Thyroid gland (tissue), 4 donors: ENCODE results near the gene FOXL3. TPM values are rescaled to one million over a fixed set of nuclear protein-coding genes. Genes with fewer than 3 reads are reported as not detected.

Experiments
- DNase-seq, 2 donors: peaks; one replicate each; pipeline ENCODE4 v3.0.0-alpha.2; 2019
- H3K27ac ChIP-seq, 3 donors: fragments of 200-600 bp; sonication (generic); 1 replicate in 2 of 3; 2 replicates in 1 of 3; pipeline ENCODE4 v1.5.1; 2016 to 2019; ENCODE audit warnings: mild to moderate bottlenecking in 1 of 3, moderate library complexity in 1 of 3
- H3K27me3 ChIP-seq: fragments of 200-600 bp; sonication (generic); one replicate; pipeline ENCODE4 v1.5.1; 2019
- H3K36me3 ChIP-seq, 2 donors: fragments of 200-600 bp; sonication (generic); one replicate each; pipeline ENCODE4 v1.5.1; 2016 to 2019
- H3K4me1 ChIP-seq, 2 donors: fragments of 200-600 bp; sonication (generic); one replicate each; pipeline ENCODE4 v1.5.1; 2017 to 2019
- H3K4me3 ChIP-seq, 3 donors: fragments of 200-600 bp; sonication (generic); replicated peaks in 1 of 3; 1 replicate in 2 of 3; 2 replicates in 1 of 3; pipeline ENCODE4 v1.5.1; 2016; ENCODE audit warnings: mild to moderate bottlenecking in 1 of 3
- H3K9me3 ChIP-seq: fragments of 200-600 bp; sonication (generic); one replicate; pipeline ENCODE4 v1.5.1; 2017
- POLR2A ChIP-seq, 2 donors: fragments of 450-650 bp; IDR thresholded peaks; one replicate each; pipeline ENCODE4 v1.6.1; 2017; ENCODE audit warnings: antibody characterized with exemption in 2 of 2, mild to moderate bottlenecking in 2 of 2, moderate library complexity in 1 of 2
- WGBS, 2 donors: methylation state at CpG; one replicate each; pipeline ENCODE4 v1.1.5; 2017; 5-methylcytosine and 5-hydroxymethylcytosine counted together
- intact Hi-C: fragments of 100-400 bp; cut with DNase I; formaldehyde crosslinking; loops from one replicate; pipeline ENCODE4 v1.15.1; 2023
- total RNA-seq, 4 donors: library from RNA; depleted of rRNA; stranded (reverse); fragments of >200 nt; gene quantifications; one replicate each; pipeline ENCODE4 v1.2.3, GENCODE V29; 2016
- TF ChIP-seq, protein P1 (sequence below), 6 experiments: fragments of 200-600 bp in 3 of 6; fragments of 450-650 bp in 3 of 6; sonication (generic) in 3 of 6; IDR thresholded peaks; one replicate each; pipeline ENCODE4 v1.5.1; 2016 to 2019; ENCODE audit warnings: antibody characterized with exemption in 6 of 6, mild to moderate bottlenecking in 2 of 6, inconsistent platforms in 1 of 6, moderate library complexity in 1 of 6

Gene FOXL3
- total RNA-seq, 4 donors from 2014 or later, result not detected

DNA sequence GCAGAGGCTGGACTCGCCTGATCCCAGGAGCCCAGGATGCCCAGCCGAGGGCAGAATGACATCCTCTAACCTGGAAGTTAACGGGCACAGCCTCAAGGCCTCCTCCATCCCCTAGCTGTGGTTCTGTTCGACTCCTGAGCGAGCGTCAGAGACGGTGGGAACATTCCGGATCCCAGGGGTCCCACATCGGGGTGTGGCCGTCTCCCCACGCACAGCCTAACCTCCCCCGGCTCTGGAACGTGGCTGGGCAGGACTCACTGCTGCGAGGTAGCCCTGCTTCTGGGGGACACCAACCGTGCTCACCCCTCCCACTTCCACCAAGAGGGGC lies 8.4 kb downstream of the FOXL3 start:
- 70 to 80% methylated on average over 6 to 12 of the region's 15 CpGs for WGBS, 2 donors
- Histone ChIP-seq H3K36me3 (no peaks in the 10 kb centered on the region), H3K4me1 (no peaks in the 10 kb centered on the region), H3K4me3 (no peak overlapping the region), H3K27ac (no peak overlapping the region), H3K9me3 (no peaks in the 10 kb centered on the region), H3K27me3 (no peaks in the 10 kb centered on the region)
- intact Hi-C loops, result no loop called here
- DNase-seq, result no peak
- no peak for TF ChIP-seq POLR2A (IDR thresholded peaks at IDR 0.05)
- TF ChIP-seq, protein P1, sequence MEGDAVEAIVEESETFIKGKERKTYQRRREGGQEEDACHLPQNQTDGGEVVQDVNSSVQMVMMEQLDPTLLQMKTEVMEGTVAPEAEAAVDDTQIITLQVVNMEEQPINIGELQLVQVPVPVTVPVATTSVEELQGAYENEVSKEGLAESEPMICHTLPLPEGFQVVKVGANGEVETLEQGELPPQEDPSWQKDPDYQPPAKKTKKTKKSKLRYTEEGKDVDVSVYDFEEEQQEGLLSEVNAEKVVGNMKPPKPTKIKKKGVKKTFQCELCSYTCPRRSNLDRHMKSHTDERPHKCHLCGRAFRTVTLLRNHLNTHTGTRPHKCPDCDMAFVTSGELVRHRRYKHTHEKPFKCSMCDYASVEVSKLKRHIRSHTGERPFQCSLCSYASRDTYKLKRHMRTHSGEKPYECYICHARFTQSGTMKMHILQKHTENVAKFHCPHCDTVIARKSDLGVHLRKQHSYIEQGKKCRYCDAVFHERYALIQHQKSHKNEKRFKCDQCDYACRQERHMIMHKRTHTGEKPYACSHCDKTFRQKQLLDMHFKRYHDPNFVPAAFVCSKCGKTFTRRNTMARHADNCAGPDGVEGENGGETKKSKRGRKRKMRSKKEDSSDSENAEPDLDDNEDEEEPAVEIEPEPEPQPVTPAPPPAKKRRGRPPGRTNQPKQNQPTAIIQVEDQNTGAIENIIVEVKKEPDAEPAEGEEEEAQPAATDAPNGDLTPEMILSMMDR (IDR thresholded peaks at IDR 0.05), result no peak

DNA sequence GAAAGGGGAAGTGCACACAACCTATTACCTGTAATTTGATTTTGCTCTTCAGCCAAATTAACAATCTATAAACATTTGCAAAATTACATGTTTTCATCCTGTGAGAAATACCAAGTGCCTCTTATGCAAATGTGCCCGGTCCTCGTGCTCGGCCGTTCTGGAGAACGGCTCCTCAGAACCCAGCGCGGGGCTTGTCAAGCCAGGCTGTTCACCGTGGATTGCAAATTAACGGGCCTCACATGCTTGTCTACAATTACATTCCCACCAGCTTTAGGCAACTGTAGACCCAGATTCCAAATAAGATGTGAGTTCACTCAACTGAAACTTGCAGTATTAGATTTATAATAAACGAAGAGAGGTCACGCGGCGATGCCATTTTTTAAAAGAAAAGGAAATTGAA lies 8.8 kb downstream of the FOXL3 start:
- 63 to 77% methylated on average over 13 of the region's 13 CpGs for WGBS, 2 donors
- no peaks in the 10 kb centered on the region for H3K4me1 ChIP-seq
- no peak for TF ChIP-seq POLR2A (IDR thresholded peaks at IDR 0.05)
- TF ChIP-seq, protein P1 (IDR thresholded peaks at IDR 0.05), result no peak
- DNase-seq, result no peak
- intact Hi-C loops, result no loop called here
- no peaks in the 10 kb centered on the region for H3K27me3 ChIP-seq
- H3K4me3 ChIP-seq, result no peak overlapping the region
- H3K9me3 ChIP-seq, result no peaks in the 10 kb centered on the region
- no peaks in the 10 kb centered on the region for H3K36me3 ChIP-seq
- no peak overlapping the region for H3K27ac ChIP-seq

DNA sequence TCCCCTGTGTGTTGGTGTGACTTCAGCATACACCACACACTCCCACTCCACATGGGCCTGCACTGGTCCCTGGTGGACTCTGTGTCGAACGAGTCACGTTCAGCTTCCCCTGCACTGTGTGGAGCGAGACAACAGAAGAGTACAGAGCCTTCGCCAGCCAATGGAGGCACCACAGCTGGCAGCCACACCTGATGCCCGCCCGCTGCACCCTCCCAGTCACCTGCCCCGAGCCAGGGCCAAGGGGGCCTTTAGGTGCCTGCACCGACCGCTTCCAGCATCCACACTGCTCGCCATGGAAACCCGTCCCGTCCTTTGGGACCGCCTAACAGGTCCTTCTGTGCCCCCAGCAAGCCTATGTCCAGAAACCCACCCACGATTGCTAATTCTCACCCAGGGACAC lies 9.2 kb downstream of the FOXL3 start:
- no peak overlapping the region for H3K4me3 ChIP-seq
- no peaks in the 10 kb centered on the region for H3K9me3 ChIP-seq
- WGBS, 2 donors, result 93% methylated on average over 14 to 15 of the region's 15 CpGs
- no peak for DNase-seq
- no peaks in the 10 kb centered on the region for H3K27me3 ChIP-seq
- no peak for TF ChIP-seq POLR2A (IDR thresholded peaks at IDR 0.05)
- TF ChIP-seq, protein P1 (IDR thresholded peaks at IDR 0.05), result no peak
- intact Hi-C loops, result no loop called here
- no peak overlapping the region for H3K27ac ChIP-seq
- H3K36me3 ChIP-seq, result no peaks in the 10 kb centered on the region
- no peaks in the 10 kb centered on the region for H3K4me1 ChIP-seq

DNA sequence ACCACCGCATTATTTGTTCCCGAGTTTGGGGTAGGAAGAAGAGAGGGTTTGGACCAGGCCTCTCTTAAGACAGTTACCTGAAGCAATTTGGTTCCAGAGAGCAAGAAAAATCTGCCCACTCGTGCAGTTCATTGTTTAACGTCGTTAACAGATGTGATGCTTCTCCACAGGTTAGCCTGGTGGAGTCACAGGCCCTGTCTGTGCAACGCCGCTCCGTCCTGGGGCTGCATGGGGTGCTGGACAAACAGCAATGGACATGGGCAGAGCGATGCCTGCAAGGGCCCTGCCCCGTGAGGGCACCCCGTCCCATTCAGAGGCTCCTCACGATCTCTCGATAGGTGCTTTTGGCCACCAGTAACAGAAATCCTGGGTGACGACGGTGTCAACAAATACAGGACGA lies 9.7 kb downstream of the FOXL3 start:
- DNase-seq, result no peak
- intact Hi-C loops, result no loop called here
- Histone ChIP-seq H3K4me1 (no peaks in the 10 kb centered on the region), H3K4me3 (no peak overlapping the region), H3K9me3 (no peaks in the 10 kb centered on the region), H3K27me3 (no peaks in the 10 kb centered on the region), H3K36me3 (no peaks in the 10 kb centered on the region), H3K27ac (no peak overlapping the region)
- 81 to 91% methylated on average over 16 of the region's 16 CpGs for WGBS, 2 donors
- no peak for TF ChIP-seq POLR2A (IDR thresholded peaks at IDR 0.05)
- TF ChIP-seq, protein P1 (IDR thresholded peaks at IDR 0.05), result no peak

DNA sequence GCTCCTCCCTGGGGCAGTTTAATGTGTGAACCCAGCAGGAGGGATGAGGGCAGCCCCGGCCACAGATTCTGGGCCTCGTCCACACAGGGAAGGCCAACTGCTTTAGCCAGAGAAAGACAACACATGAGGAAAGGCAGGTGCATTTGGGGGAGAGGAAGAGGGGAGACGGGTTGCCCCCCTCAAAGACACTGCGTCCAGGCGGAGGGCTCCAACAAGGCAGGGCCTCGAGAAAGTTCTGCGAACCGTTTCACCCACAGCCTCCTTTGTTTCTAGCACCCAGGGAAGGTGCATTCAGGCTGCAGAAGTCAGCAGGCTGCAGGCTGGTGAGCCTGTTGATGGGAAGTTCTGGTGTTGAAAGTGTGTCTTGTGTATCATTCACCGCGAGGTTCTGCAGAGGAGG lies 10.1 kb downstream of the FOXL3 start:
- no peak for DNase-seq
- WGBS, 2 donors, result 86 to 92% methylated on average over 10 of the region's 10 CpGs
- TF ChIP-seq POLR2A (IDR thresholded peaks at IDR 0.05), result no peak
- TF ChIP-seq, protein P1 (IDR thresholded peaks at IDR 0.05), result no peak

More for the DNA sequence above, 10.1 kb downstream of the FOXL3 start:
- Histone ChIP-seq H3K27ac (no peak overlapping the region), H3K9me3 (no peaks in the 10 kb centered on the region), H3K27me3 (no peaks in the 10 kb centered on the region), H3K36me3 (no peaks in the 10 kb centered on the region), H3K4me1 (no peaks in the 10 kb centered on the region), H3K4me3 (no peak overlapping the region)
- intact Hi-C loops, result no loop called here
